HCT116 (cell line): ENCODE measurements around the gene IQGAP2. TPM values are rescaled to one million over a fixed set of nuclear protein-coding genes. Genes with fewer than 3 reads are reported as not detected.

Experiments used
- ATAC-seq: fragments of 200-7000 bp; cut with Tn5 transposase; 2 replicates; pipeline ENCODE4 v1.9.1; 2020; ENCODE audit warnings: mild to moderate bottlenecking, moderate library complexity
- BruUV-seq: library from RNA; stranded (reverse); fragments of 400-500 nt; replicated peaks from 2 replicates; lab custom pipeline; 2021; lab: Mats Ljungman, UMichigan
- CTCF ChIA-PET: fragments of 300-600 bp; sonication (Branson Sonifier 250); formaldehyde crosslinking; loops from one replicate; lab custom pipeline; 2021; ENCODE audit warnings: antibody characterized with exemption; lab: Charles Lee
- POLR2A ChIA-PET: fragments of 300-600, 350-600 bp; sonication (Branson Sonifier 250); formaldehyde crosslinking; loops from one replicate; lab custom pipeline; 2021; ENCODE audit warnings: antibody characterized with exemption; lab: Charles Lee
- RAD21 ChIA-PET, 2 experiments: fragments of 300-600 bp; sonication (Branson Sonifier 250); formaldehyde crosslinking; loops; one replicate each; lab custom pipeline; 2023; ENCODE audit warnings: low total read pairs in 2 of 2; ENCODE audit not compliant: uncharacterized antibody in 2 of 2, unreplicated experiment in 2 of 2, low non-redundant PET in 1 of 2; lab: Charles Lee
- DNase-seq: peaks from one replicate; pipeline ENCODE4 v3.0.0-alpha.2; 2010; ENCODE audit warnings: low read depth, low spot score
- H2AFZ ChIP-seq: fragments of 200-600 bp; shearing (Covaris generic), sonication (generic); 2 replicates; pipeline ENCODE4 v1.6.1; 2017; ENCODE audit warnings: low read depth, mixed run types, mixed read lengths, antibody characterized with exemption, low read length; ENCODE audit not compliant: poor library complexity, severe bottlenecking
- H3K27ac ChIP-seq: 2 replicates; pipeline ENCODE4 v1.5.1; 2012; ENCODE audit warnings: low read depth, low read length
- H3K27me3 ChIP-seq: fragments of 200-600 bp; sonication (generic); 2 replicates; pipeline ENCODE4 v1.6.1; 2016; ENCODE audit warnings: mixed run types, low read length, mixed read lengths; ENCODE audit not compliant: insufficient read depth
- H3K36me3 ChIP-seq, 2 experiments: fragments of 200-500 bp in 1 of 2; fragments of 200-600 bp in 1 of 2; sonication (Bioruptor generic) in 1 of 2; sonication (generic) in 1 of 2; 2 replicates each; pipeline versions ENCODE4 v1.5.1 to v1.6.1; 2014 to 2016; ENCODE audit warnings: low read length in 2 of 2, inconsistent platforms in 1 of 2, mixed read lengths in 1 of 2, mixed run types in 1 of 2; ENCODE audit not compliant: insufficient read depth in 2 of 2, control insufficient read depth in 1 of 2
- H3K4me1 ChIP-seq, 2 experiments: fragments of 200-600 bp in 1 of 2; sonication (generic) in 1 of 2; 2 replicates each; pipeline versions ENCODE4 v1.5.1 to v1.6.1; 2012 to 2017; ENCODE audit warnings: low read length in 2 of 2, inconsistent platforms in 1 of 2, mild to moderate bottlenecking in 1 of 2, mixed read lengths in 1 of 2, mixed run types in 1 of 2, moderate library complexity in 1 of 2; ENCODE audit not compliant: insufficient read depth in 2 of 2, control insufficient read depth in 1 of 2
- H3K4me2 ChIP-seq: fragments of 200-600 bp; sonication (generic); 2 replicates; pipeline ENCODE4 v1.6.1; 2017; ENCODE audit warnings: mixed run types, low read length, mixed read lengths
- H3K4me3 ChIP-seq, 2 experiments: fragments of 200-600 bp in 1 of 2; sonication (generic) in 1 of 2; replicated peaks in 1 of 2; 2 replicates each; pipeline ENCODE4 v1.5.1; 2011 to 2016; ENCODE audit warnings: low read length in 2 of 2, control low read depth in 1 of 2, low read depth in 1 of 2, mild to moderate bottlenecking in 1 of 2, mixed read lengths in 1 of 2, mixed run types in 1 of 2
- H3K79me2 ChIP-seq: fragments of 200-600 bp; sonication (generic); 2 replicates; pipeline ENCODE4 v1.6.1; 2017; ENCODE audit warnings: mild to moderate bottlenecking, mixed run types, low read length, moderate library complexity, mixed read lengths; ENCODE audit not compliant: insufficient read depth
- H3K9ac ChIP-seq: fragments of 200-600 bp; sonication (generic); 2 replicates; pipeline ENCODE4 v1.6.1; 2016; ENCODE audit warnings: low read length, mixed read lengths
- H3K9me2 ChIP-seq: fragments of 200-600 bp; sonication (generic), shearing (Covaris generic); 2 replicates; pipeline ENCODE4 v1.6.1; 2017; ENCODE audit warnings: mixed run types, mild to moderate bottlenecking, moderate library complexity; ENCODE audit not compliant: insufficient read depth
- H3K9me3 ChIP-seq, 2 experiments: fragments of 200-500 bp in 1 of 2; fragments of 200-600 bp in 1 of 2; sonication (Bioruptor generic) in 1 of 2; sonication (generic) in 1 of 2; 2 replicates each; pipeline ENCODE4 v1.6.1; 2014 to 2017; ENCODE audit warnings: low read length in 2 of 2, mixed read lengths in 2 of 2, inconsistent platforms in 1 of 2, low read depth in 1 of 2, mild to moderate bottlenecking in 1 of 2, mixed run types in 1 of 2, moderate library complexity in 1 of 2; ENCODE audit not compliant: control insufficient read depth in 1 of 2, insufficient read depth in 1 of 2
- H4K20me1 ChIP-seq: fragments of 200-600 bp; sonication (generic), shearing (Covaris generic); 2 replicates; pipeline ENCODE4 v1.6.1; 2017; ENCODE audit warnings: mixed run types, mild to moderate bottlenecking, moderate library complexity; ENCODE audit not compliant: insufficient read depth
- CBX3 ChIP-seq: IDR thresholded peaks from 2 replicates; pipeline ENCODE4 v1.6.1; 2012; ENCODE audit warnings: low read depth
- ELF1 ChIP-seq: IDR thresholded peaks from 2 replicates; pipeline ENCODE4 v1.6.1; 2012; ENCODE audit warnings: low read depth, borderline replicate concordance
- EZH2phosphoT487 ChIP-seq: fragments of 200-600 bp; IDR thresholded peaks from 2 replicates; pipeline ENCODE4 v1.6.1; 2018; ENCODE audit warnings: antibody characterized with exemption, borderline replicate concordance
- FOSL1 ChIP-seq: IDR thresholded peaks from 2 replicates; pipeline ENCODE4 v1.6.1; 2012; ENCODE audit warnings: low read depth
- JUND ChIP-seq: IDR thresholded peaks from 2 replicates; pipeline ENCODE4 v1.6.1; 2012
- POLR2A ChIP-seq: IDR thresholded peaks from 2 replicates; pipeline ENCODE4 v1.7.0; 2011; ENCODE audit warnings: borderline replicate concordance; ENCODE audit not compliant: insufficient read depth, insufficient read length; ENCODE audit errors: extremely low read depth
- RAD21 ChIP-seq: IDR thresholded peaks from 2 replicates; pipeline ENCODE4 v1.6.1; 2012; ENCODE audit warnings: low read depth, mild to moderate bottlenecking
- SIN3A ChIP-seq: IDR thresholded peaks from 2 replicates; pipeline ENCODE4 v1.6.1; 2012; ENCODE audit warnings: low read depth
- SP1 ChIP-seq: IDR thresholded peaks from 2 replicates; pipeline ENCODE4 v1.6.1; 2012; ENCODE audit warnings: low read depth
- SRF ChIP-seq: IDR thresholded peaks from 2 replicates; pipeline ENCODE4 v1.6.1; 2012; ENCODE audit warnings: low read depth
- TCF7L2 ChIP-seq: IDR thresholded peaks from 2 replicates; pipeline ENCODE4 v1.7.0; 2011; ENCODE audit warnings: borderline replicate concordance, inconsistent platforms; ENCODE audit not compliant: insufficient read depth, insufficient read length; ENCODE audit errors: extremely low read depth
- YY1 ChIP-seq: IDR thresholded peaks from 2 replicates; pipeline ENCODE4 v1.6.1; 2011; ENCODE audit warnings: low read length, low read depth, moderate library complexity, mild to moderate bottlenecking; ENCODE audit not compliant: insufficient replicate concordance; ENCODE audit errors: extremely low read depth
- intact Hi-C: fragments of 100-400 bp; cut with micrococcal nuclease; formaldehyde crosslinking; loops from 2 replicates; pipeline ENCODE4 v1.10.0; 2022
- total RNA-seq: library from RNA; stranded (reverse); gene quantifications from one replicate; pipeline ENCODE4 v1.2.1, GENCODE V29; 2021; ENCODE audit not compliant: unreplicated experiment
- TF ChIP-seq, protein P1 (sequence below): IDR thresholded peaks from 2 replicates; pipeline ENCODE4 v1.6.1; 2012

IQGAP2 gene
- total RNA-seq, 1 experiment from 2014 or later, result 2.0 TPM

DNA sequence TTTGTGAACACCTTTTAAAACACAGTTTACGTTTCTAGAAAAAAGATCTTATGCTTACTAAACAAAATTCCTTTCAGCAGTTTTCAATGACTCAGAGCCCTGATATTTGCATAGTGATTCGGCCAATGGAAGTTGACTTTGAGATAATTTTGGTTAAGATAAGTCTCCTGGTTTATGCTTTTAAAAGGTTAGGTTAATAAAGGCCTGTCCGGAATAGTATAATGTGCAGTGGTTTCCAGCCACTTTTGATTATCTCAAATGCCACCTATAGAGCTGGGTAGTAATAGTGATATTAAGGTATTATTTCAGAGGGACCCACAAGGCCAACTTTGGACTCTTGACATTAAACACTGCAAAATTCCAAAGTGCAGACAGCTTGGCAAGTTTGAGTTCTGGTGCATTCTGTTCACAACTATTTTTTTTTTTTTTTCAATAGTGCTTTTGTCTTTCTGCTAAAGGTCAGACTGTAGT, 134.0 kb downstream of the IQGAP2 start (continued):
- TF ChIP-seq TCF7L2 (no peak), YY1 (no peak), CBX3 (no peak)

DNA sequence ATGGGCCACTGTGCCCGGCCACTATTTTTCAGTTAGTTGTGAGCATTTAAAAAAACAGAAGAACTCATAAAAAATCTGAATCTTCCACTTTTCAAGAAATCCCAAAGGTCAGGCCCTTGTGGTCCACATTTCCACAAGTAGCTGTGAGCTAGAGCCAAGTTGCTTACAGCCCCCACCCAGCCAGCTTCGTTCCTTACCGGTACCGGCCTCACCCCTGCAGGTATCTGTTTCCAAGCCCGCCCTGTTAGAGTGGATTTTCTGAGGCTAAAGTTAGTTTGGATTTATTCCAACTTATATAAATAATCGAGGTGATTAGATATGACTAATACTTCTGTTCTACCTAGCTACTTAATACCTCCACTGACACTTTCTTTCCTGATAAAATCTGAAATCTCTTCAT, 139.2 kb downstream of the IQGAP2 start:
- Histone ChIP-seq H3K27ac (no peak overlapping the region), H2AFZ (no peak overlapping the region), H3K4me1 (no peaks in the 10 kb centered on the region), H3K27me3 (no peaks in the 10 kb centered on the region), H3K4me3 (no peak overlapping the region), H3K9ac (no peak overlapping the region), H3K79me2 (no peaks in the 10 kb centered on the region), H3K4me2 (no peak overlapping the region), H3K9me2 (no peaks in the 10 kb centered on the region), H3K36me3 (no peaks in the 10 kb centered on the region), H4K20me1 (no peaks in the 10 kb centered on the region), H3K9me3 (no peaks in the 10 kb centered on the region)
- no TSS peak for BruUV-seq
- intact Hi-C loops, result loop anchor here (5.0 kb wide), 1 partner anchor 285 kb away; no protein-coding TSS in a partner anchor
- CTCF ChIA-PET, result no interaction called here
- POLR2A ChIA-PET, result no interaction called here
- RAD21 ChIA-PET, result no interaction called here
- no peak for ATAC-seq
- no peak for DNase-seq
- no peak for TF ChIP-seq CBX3

DNA sequence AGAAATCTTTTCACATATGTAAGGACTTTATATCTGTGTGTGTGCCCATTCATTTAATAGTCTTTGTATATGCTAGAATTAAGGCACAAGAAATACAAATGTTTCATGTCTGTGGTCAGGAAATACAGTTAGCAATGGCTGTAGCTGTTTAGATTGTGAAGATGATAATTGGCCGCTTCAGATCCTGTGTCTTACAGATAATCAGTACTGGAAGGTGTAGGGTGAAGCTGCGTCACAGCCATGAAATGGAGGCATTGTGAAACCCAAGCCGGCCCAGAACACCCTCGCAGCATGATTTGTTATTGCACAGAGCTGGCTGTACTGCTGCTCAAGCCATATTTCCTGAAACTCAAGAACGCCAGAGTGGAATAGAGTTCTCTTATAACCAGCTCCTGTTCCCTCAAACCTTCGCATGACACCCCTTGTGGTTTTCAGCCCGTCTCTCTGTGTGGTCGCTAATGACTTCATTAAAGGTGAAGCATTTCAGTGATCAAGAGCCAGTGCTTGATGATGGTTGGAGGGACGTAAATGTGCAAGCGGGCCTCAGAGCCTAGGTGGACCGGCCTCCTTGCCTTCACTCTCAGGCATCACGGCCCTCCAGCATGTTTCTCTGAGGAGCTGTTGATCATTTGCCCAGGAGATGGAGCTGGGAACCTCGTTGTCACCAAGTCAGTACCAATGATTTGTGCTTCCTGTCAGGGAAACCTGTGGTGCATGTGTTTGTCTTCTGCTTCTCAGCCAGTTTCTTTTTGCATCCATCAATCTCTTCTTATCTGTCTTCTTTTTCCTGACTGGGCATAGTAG, 140.0 kb downstream of the IQGAP2 start:
- H3K4me1 ChIP-seq, result no peaks in the 10 kb centered on the region
- TF ChIP-seq EZH2phosphoT487 (no peak), FOSL1 (no peak), RAD21 (no peak), SIN3A (no peak), SP1 (no peak), ELF1 (no peak), SRF (no peak), TCF7L2 (no peak), POLR2A (no peak), JUND (no peak)
- TF ChIP-seq, protein P1, sequence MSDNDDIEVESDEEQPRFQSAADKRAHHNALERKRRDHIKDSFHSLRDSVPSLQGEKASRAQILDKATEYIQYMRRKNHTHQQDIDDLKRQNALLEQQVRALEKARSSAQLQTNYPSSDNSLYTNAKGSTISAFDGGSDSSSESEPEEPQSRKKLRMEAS, result no peak
- TF ChIP-seq, all 23 proteins: peak for 0
- CTCF ChIA-PET, result interaction anchor here (0.9 to 1.7 kb wide), 2 partner anchors 205 to 286 kb away, joined by 3 to 8 read pairs; no protein-coding TSS in a partner anchor
- H3K4me3 ChIP-seq, result no peak overlapping the region
- H3K4me2 ChIP-seq, result no peak overlapping the region
- no peaks in the 10 kb centered on the region for H3K36me3 ChIP-seq
- POLR2A ChIA-PET, result no interaction called here
- H3K9ac ChIP-seq, result no peak overlapping the region
- ATAC-seq (no peak), DNase-seq (no peak)
- no peaks in the 10 kb centered on the region for H4K20me1 ChIP-seq
- RAD21 ChIA-PET, result no interaction called here
- no TSS peak for BruUV-seq
- no peak overlapping the region for H2AFZ ChIP-seq
- H3K9me3 ChIP-seq, result no peaks in the 10 kb centered on the region
- no peaks in the 10 kb centered on the region for H3K79me2 ChIP-seq
- no peak overlapping the region for H3K27ac ChIP-seq
- no peaks in the 10 kb centered on the region for H3K27me3 ChIP-seq
- intact Hi-C loops, result loop anchor here (5.0 kb wide), 1 partner anchor 286 kb away; no protein-coding TSS in a partner anchor
- no peaks in the 10 kb centered on the region for H3K9me2 ChIP-seq
